SK-N-SH (cell line): Measurements from ENCODE around the gene FAM117B. TPM values are rescaled to one million over a fixed set of nuclear protein-coding genes. Genes with fewer than 3 reads are reported as not detected.

ENCODE experiments used
- CTCF ChIA-PET: fragments of 300-600, 350-600 bp; formaldehyde crosslinking; extraction: SDS; loops from one replicate; lab custom pipeline; 2021; lab: Yijun Ruan, JAX
- POLR2A ChIA-PET: fragments of 350-600 bp; sonication (Branson Sonifier 250); formaldehyde crosslinking; extraction: SDS; loops from one replicate; lab custom pipeline; 2020; ENCODE audit warnings: antibody characterized with exemption, inconsistent platforms; lab: Yijun Ruan, JAX
- DNase-seq: peaks from one replicate; pipeline ENCODE4 v3.0.0; 2012
- H2AFZ ChIP-seq: fragments of 200-600 bp; sonication (generic); 2 replicates; pipeline ENCODE4 v1.8.1; 2016; ENCODE audit warnings: antibody characterized with exemption, mild to moderate bottlenecking, low read depth
- H3F3A ChIP-seq: fragments of 200-600 bp; sonication (generic); replicated peaks from 2 replicates; pipeline ENCODE3; 2016; ENCODE audit warnings: antibody characterized with exemption, mild to moderate bottlenecking; ENCODE audit not compliant: insufficient read depth
- H3K27ac ChIP-seq, 2 experiments: fragments of 200-500 bp in 1 of 2; fragments of 200-600 bp in 1 of 2; sonication (Bioruptor generic) in 1 of 2; sonication (generic), shearing (Covaris generic) in 1 of 2; 2 replicates each; pipeline versions ENCODE4 v1.5.1 to v1.6.1; 2014 to 2016; ENCODE audit warnings: low read depth in 2 of 2, inconsistent platforms in 1 of 2, low read length in 1 of 2, mild to moderate bottlenecking in 1 of 2, mixed read lengths in 1 of 2
- H3K27me3 ChIP-seq: fragments of 200-600 bp; sonication (generic), shearing (Covaris generic); 2 replicates; pipeline ENCODE4 v1.6.1; 2016; ENCODE audit warnings: mixed run types; ENCODE audit not compliant: insufficient read depth
- H3K36me3 ChIP-seq, 2 experiments: fragments of 200-500 bp in 1 of 2; fragments of 200-600 bp in 1 of 2; sonication (Bioruptor generic) in 1 of 2; sonication (generic) in 1 of 2; replicated peaks in 1 of 2; 2 replicates each; pipeline versions ENCODE3 to v1.5.1; 2014 to 2016; ENCODE audit warnings: low read length in 1 of 2, mild to moderate bottlenecking in 1 of 2; ENCODE audit not compliant: insufficient read depth in 2 of 2, control insufficient read depth in 1 of 2
- H3K4me1 ChIP-seq, 2 experiments: fragments of 200-500 bp in 1 of 2; fragments of 200-600 bp in 1 of 2; sonication (Bioruptor generic) in 1 of 2; sonication (generic), shearing (Covaris generic) in 1 of 2; 2 replicates each; pipeline versions ENCODE4 v1.5.1 to v1.6.1; 2014 to 2016; ENCODE audit warnings: low read depth in 1 of 2, low read length in 1 of 2, mixed run types in 1 of 2; ENCODE audit not compliant: insufficient read depth in 2 of 2, control insufficient read depth in 1 of 2
- H3K4me2 ChIP-seq: fragments of 200-600 bp; sonication (generic), shearing (Covaris generic); 2 replicates; pipeline ENCODE4 v1.6.1; 2017; ENCODE audit warnings: mixed run types
- H3K4me3 ChIP-seq, 2 experiments: fragments of 200-500 bp in 1 of 2; fragments of 200-600 bp in 1 of 2; sonication (Bioruptor generic) in 1 of 2; sonication (generic), shearing (Covaris generic) in 1 of 2; 2 replicates each; pipeline versions ENCODE4 v1.5.1 to v1.8.1; 2014 to 2016; ENCODE audit warnings: low read depth in 2 of 2, inconsistent platforms in 1 of 2, low read length in 1 of 2, mild to moderate bottlenecking in 1 of 2, mixed read lengths in 1 of 2, moderate library complexity in 1 of 2
- H3K79me2 ChIP-seq: fragments of 200-600 bp; sonication (generic); 2 replicates; pipeline ENCODE4 v1.8.1; 2017; ENCODE audit warnings: mild to moderate bottlenecking; ENCODE audit not compliant: insufficient read depth
- H3K9ac ChIP-seq: fragments of 200-600 bp; sonication (generic); 2 replicates; pipeline ENCODE4 v1.6.1; 2017; ENCODE audit warnings: mixed run types
- H3K9me2 ChIP-seq: fragments of 200-600 bp; sonication (generic); 2 replicates; pipeline ENCODE4 v1.6.1; 2017; ENCODE audit warnings: mixed run types
- H3K9me3 ChIP-seq: fragments of 200-600 bp; sonication (generic); 2 replicates; pipeline ENCODE4 v1.6.1; 2017; ENCODE audit warnings: mixed run types, mild to moderate bottlenecking, moderate library complexity
- H4K20me1 ChIP-seq: fragments of 200-600 bp; sonication (generic); 2 replicates; pipeline ENCODE4 v1.6.1; 2017; ENCODE audit warnings: mild to moderate bottlenecking, mixed run types; ENCODE audit not compliant: insufficient read depth
- EZH2phosphoT487 ChIP-seq: fragments of 200-600 bp; sonication (generic); IDR thresholded peaks from 2 replicates; pipeline ENCODE4 v1.6.1; 2017; ENCODE audit warnings: low read depth, mixed run types, mild to moderate bottlenecking, antibody characterized with exemption, moderate library complexity, borderline replicate concordance
- FOXJ3 ChIP-seq: sonication (generic); formaldehyde crosslinking; IDR thresholded peaks from 2 replicates; pipeline ENCODE4 v1.5.1; 2020; ENCODE audit warnings: mild to moderate bottlenecking, missing genetic modification reagents
- GABPA ChIP-seq: IDR thresholded peaks from 2 replicates; pipeline ENCODE4 v1.4.0; 2012; ENCODE audit warnings: low read depth, mild to moderate bottlenecking
- JUND ChIP-seq: IDR thresholded peaks from 2 replicates; pipeline ENCODE4 v1.4.0; 2012
- MEF2A ChIP-seq: IDR thresholded peaks from 2 replicates; pipeline ENCODE4 v1.4.0; 2012; ENCODE audit warnings: low read depth, borderline replicate concordance
- NRF1 ChIP-seq: IDR thresholded peaks from 2 replicates; pipeline ENCODE4 v1.6.1; 2012; ENCODE audit warnings: low read depth, mild to moderate bottlenecking, low read length
- POLR2AphosphoS5 ChIP-seq: IDR thresholded peaks from 2 replicates; pipeline ENCODE4 v1.6.1; 2012; ENCODE audit warnings: low read depth, low read length
- RAD21 ChIP-seq: IDR thresholded peaks from 2 replicates; pipeline ENCODE4 v1.6.1; 2012; ENCODE audit warnings: mild to moderate bottlenecking, low read length
- RFX5 ChIP-seq: IDR thresholded peaks from 2 replicates; pipeline ENCODE4 v1.6.1; 2012; ENCODE audit warnings: mild to moderate bottlenecking, improper control_type of control experiment, low read length
- RXRA ChIP-seq: IDR thresholded peaks from 2 replicates; pipeline ENCODE4 v1.4.0; 2012; ENCODE audit warnings: low read depth, mild to moderate bottlenecking, borderline replicate concordance
- SIN3A ChIP-seq: IDR thresholded peaks from 2 replicates; pipeline ENCODE4 v1.6.1; 2012; ENCODE audit warnings: low read depth, mild to moderate bottlenecking, low read length, moderate library complexity, borderline replicate concordance
- TAF1 ChIP-seq: IDR thresholded peaks from 2 replicates; pipeline ENCODE4 v1.6.1; 2012; ENCODE audit warnings: low read depth, mild to moderate bottlenecking, low read length, moderate library complexity, borderline replicate concordance
- TEAD4 ChIP-seq: IDR thresholded peaks from 2 replicates; pipeline ENCODE4 v1.4.0; 2012; ENCODE audit warnings: mild to moderate bottlenecking, borderline replicate concordance; ENCODE audit not compliant: insufficient read depth
- WGBS: methylation state at CpG from one replicate; pipeline ENCODE4 v1.1.6; 2017; ENCODE audit warnings: low lambda C conversion rate; 5-methylcytosine and 5-hydroxymethylcytosine counted together
- polyA plus RNA-seq, 3 experiments: library from polyadenylated mRNA; depleted of rRNA; stranded (reverse); fragments of >200 nt; gene quantifications; 2 replicates each; pipeline ENCODE4 v1.2.3, GENCODE V29; 2012
- TF ChIP-seq, protein P1 (sequence below): fragments of 200-600 bp; sonication (generic); IDR thresholded peaks from 2 replicates; pipeline ENCODE4 v1.6.1; 2017; ENCODE audit warnings: antibody characterized with exemption, mild to moderate bottlenecking, moderate library complexity
- TF ChIP-seq, protein P2 (sequence below): IDR thresholded peaks from 2 replicates; pipeline ENCODE4 v1.4.0; 2012; ENCODE audit warnings: low read depth, borderline replicate concordance
- TF ChIP-seq, protein P3 (sequence below): IDR thresholded peaks from 2 replicates; pipeline ENCODE4 v1.4.0; 2012; ENCODE audit warnings: low read depth, borderline replicate concordance
- TF ChIP-seq, protein P4 (sequence below): IDR thresholded peaks from 2 replicates; pipeline ENCODE4 v1.4.0; 2012; ENCODE audit warnings: low read depth
- TF ChIP-seq, protein P5 (sequence below): fragments of 150-350 bp; IDR thresholded peaks from 2 replicates; pipeline ENCODE4 v1.6.1; 2016; ENCODE audit warnings: mild to moderate bottlenecking, low read depth, low read length
- TF ChIP-seq, protein P6 (sequence below): IDR thresholded peaks from 2 replicates; pipeline ENCODE4 v1.6.1; 2012; ENCODE audit warnings: mild to moderate bottlenecking, low read depth, low read length, moderate library complexity

The FAM117B gene
- polyA plus RNA-seq, 1 of the 3 experiments (the other 2 are of a cell fraction): 0.90 TPM

GRCh38 chr2:202765436-202765835 lies 130.7 kb downstream of the FAM117B start:
- Histone ChIP-seq H3K36me3 (peaks cover 3 to 14% of the 10 kb centered on the region in 2 experiments), H3K27me3 (no peaks in the 10 kb centered on the region), H3F3A (no peaks in the 10 kb centered on the region), H2AFZ (no peak overlapping the region), H4K20me1 (no peaks in the 10 kb centered on the region), H3K9ac (no peak overlapping the region), H3K9me3 (no peaks in the 10 kb centered on the region), H3K4me1 (no peaks in the 10 kb centered on the region), H3K79me2 (no peaks in the 10 kb centered on the region), H3K4me3 (no peak overlapping the region), H3K27ac (no peak overlapping the region)
- CTCF ChIA-PET: no interaction called here
- 87% methylated on average over 5 of the region's 5 CpGs for WGBS
- DNase-seq: no peak
- TF ChIP-seq SIN3A (no peak), MEF2A (no peak), TAF1 (no peak), FOXJ3 (CRISPR knock-in tag) (no peak), JUND (no peak)
- TF ChIP-seq, all 33 proteins: peak for 0
- POLR2A ChIA-PET: interaction anchor here (0.6 kb wide), 1 partner anchor 368 kb away, joined by 3 read pairs; no protein-coding TSS in a partner anchor
- Histone ChIP-seq H3K9me2 (no peaks in the 10 kb centered on the region), H3K4me2 (no peak overlapping the region)

DNA sequence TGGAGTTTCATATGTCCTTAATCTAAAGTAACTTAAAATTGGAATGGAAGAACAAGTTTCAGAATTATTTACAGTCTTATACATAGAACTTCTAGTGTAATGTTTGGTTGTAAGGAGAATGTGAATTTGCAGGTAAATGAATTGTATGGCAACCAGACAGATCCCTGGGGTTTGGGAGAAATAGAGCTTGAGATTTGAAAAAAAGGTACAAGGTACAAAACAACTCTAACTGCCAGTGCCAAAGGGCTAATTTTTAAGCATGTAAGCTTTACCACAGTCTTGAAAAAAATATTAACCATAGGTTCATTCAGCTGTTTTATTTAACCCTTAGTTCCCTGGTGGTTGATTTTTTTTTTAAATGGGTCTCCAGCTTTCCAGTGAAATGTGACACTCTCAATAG lies 133.5 kb downstream of the FAM117B start:
- H3K9me3 ChIP-seq: no peaks in the 10 kb centered on the region
- H3K4me1 ChIP-seq: no peaks in the 10 kb centered on the region
- H2AFZ ChIP-seq: no peak overlapping the region
- H3K9ac ChIP-seq: no peak overlapping the region
- no peak overlapping the region for H3K4me2 ChIP-seq
- TF ChIP-seq NRF1: no peak
- no peak for TF ChIP-seq POLR2AphosphoS5
- TF ChIP-seq EZH2phosphoT487: no peak
- TF ChIP-seq, protein P1, sequence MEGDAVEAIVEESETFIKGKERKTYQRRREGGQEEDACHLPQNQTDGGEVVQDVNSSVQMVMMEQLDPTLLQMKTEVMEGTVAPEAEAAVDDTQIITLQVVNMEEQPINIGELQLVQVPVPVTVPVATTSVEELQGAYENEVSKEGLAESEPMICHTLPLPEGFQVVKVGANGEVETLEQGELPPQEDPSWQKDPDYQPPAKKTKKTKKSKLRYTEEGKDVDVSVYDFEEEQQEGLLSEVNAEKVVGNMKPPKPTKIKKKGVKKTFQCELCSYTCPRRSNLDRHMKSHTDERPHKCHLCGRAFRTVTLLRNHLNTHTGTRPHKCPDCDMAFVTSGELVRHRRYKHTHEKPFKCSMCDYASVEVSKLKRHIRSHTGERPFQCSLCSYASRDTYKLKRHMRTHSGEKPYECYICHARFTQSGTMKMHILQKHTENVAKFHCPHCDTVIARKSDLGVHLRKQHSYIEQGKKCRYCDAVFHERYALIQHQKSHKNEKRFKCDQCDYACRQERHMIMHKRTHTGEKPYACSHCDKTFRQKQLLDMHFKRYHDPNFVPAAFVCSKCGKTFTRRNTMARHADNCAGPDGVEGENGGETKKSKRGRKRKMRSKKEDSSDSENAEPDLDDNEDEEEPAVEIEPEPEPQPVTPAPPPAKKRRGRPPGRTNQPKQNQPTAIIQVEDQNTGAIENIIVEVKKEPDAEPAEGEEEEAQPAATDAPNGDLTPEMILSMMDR: no peak
- TF ChIP-seq, protein P2, sequence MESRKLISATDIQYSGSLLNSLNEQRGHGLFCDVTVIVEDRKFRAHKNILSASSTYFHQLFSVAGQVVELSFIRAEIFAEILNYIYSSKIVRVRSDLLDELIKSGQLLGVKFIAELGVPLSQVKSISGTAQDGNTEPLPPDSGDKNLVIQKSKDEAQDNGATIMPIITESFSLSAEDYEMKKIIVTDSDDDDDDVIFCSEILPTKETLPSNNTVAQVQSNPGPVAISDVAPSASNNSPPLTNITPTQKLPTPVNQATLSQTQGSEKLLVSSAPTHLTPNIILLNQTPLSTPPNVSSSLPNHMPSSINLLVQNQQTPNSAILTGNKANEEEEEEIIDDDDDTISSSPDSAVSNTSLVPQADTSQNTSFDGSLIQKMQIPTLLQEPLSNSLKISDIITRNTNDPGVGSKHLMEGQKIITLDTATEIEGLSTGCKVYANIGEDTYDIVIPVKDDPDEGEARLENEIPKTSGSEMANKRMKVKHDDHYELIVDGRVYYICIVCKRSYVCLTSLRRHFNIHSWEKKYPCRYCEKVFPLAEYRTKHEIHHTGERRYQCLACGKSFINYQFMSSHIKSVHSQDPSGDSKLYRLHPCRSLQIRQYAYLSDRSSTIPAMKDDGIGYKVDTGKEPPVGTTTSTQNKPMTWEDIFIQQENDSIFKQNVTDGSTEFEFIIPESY: no peak
- no peak for TF ChIP-seq JUND
- no peak for TF ChIP-seq RAD21
- no peak for TF ChIP-seq TEAD4
- TF ChIP-seq RFX5: no peak
- TF ChIP-seq, protein P3, sequence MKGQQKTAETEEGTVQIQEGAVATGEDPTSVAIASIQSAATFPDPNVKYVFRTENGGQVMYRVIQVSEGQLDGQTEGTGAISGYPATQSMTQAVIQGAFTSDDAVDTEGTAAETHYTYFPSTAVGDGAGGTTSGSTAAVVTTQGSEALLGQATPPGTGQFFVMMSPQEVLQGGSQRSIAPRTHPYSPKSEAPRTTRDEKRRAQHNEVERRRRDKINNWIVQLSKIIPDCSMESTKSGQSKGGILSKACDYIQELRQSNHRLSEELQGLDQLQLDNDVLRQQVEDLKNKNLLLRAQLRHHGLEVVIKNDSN: no peak
- TF ChIP-seq, protein P4, sequence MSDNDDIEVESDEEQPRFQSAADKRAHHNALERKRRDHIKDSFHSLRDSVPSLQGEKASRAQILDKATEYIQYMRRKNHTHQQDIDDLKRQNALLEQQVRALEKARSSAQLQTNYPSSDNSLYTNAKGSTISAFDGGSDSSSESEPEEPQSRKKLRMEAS: no peak
- TF ChIP-seq, protein P5, sequence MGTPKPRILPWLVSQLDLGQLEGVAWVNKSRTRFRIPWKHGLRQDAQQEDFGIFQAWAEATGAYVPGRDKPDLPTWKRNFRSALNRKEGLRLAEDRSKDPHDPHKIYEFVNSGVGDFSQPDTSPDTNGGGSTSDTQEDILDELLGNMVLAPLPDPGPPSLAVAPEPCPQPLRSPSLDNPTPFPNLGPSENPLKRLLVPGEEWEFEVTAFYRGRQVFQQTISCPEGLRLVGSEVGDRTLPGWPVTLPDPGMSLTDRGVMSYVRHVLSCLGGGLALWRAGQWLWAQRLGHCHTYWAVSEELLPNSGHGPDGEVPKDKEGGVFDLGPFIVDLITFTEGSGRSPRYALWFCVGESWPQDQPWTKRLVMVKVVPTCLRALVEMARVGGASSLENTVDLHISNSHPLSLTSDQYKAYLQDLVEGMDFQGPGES: no peak
- TF ChIP-seq, protein P6, sequence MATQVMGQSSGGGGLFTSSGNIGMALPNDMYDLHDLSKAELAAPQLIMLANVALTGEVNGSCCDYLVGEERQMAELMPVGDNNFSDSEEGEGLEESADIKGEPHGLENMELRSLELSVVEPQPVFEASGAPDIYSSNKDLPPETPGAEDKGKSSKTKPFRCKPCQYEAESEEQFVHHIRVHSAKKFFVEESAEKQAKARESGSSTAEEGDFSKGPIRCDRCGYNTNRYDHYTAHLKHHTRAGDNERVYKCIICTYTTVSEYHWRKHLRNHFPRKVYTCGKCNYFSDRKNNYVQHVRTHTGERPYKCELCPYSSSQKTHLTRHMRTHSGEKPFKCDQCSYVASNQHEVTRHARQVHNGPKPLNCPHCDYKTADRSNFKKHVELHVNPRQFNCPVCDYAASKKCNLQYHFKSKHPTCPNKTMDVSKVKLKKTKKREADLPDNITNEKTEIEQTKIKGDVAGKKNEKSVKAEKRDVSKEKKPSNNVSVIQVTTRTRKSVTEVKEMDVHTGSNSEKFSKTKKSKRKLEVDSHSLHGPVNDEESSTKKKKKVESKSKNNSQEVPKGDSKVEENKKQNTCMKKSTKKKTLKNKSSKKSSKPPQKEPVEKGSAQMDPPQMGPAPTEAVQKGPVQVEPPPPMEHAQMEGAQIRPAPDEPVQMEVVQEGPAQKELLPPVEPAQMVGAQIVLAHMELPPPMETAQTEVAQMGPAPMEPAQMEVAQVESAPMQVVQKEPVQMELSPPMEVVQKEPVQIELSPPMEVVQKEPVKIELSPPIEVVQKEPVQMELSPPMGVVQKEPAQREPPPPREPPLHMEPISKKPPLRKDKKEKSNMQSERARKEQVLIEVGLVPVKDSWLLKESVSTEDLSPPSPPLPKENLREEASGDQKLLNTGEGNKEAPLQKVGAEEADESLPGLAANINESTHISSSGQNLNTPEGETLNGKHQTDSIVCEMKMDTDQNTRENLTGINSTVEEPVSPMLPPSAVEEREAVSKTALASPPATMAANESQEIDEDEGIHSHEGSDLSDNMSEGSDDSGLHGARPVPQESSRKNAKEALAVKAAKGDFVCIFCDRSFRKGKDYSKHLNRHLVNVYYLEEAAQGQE: no peak
- TF ChIP-seq RXRA: no peak
- no peak for TF ChIP-seq TAF1
- no peak for TF ChIP-seq GABPA
- H4K20me1 ChIP-seq: no peaks in the 10 kb centered on the region
- no peaks in the 10 kb centered on the region for H3K9me2 ChIP-seq
- no peak for DNase-seq
- no peaks in the 10 kb centered on the region for H3K79me2 ChIP-seq
- peaks cover 3 to 6% of the 10 kb centered on the region in 2 experiments for H3K36me3 ChIP-seq
- no peaks in the 10 kb centered on the region for H3K27me3 ChIP-seq
- H3K4me3 ChIP-seq: no peak overlapping the region
- CTCF ChIA-PET: interaction anchor here (1.0 kb wide), 1 partner anchor 1047 kb away, joined by 3 read pairs; no protein-coding TSS in a partner anchor
- no peaks in the 10 kb centered on the region for H3F3A ChIP-seq
- POLR2A ChIA-PET: no interaction called here
- H3K27ac ChIP-seq: no peak overlapping the region
